K562 (cell line): Measurements from ENCODE around the gene ADK. TPM values are rescaled to one million over a fixed set of nuclear protein-coding genes. Genes with fewer than 3 reads are reported as not detected.

Source experiments
- ATAC-seq: fragments of 200-7000 bp; cut with Tn5 transposase; 3 replicates; pipeline ENCODE4 v1.9.1; 2020; ENCODE audit warnings: moderate library complexity
- BruUV-seq: library from RNA; stranded (reverse); fragments of 400-500 nt; replicated peaks from 2 replicates; lab custom pipeline; 2021; lab: Mats Ljungman, UMichigan
- CTCF ChIA-PET: fragments of 300-600 bp; formaldehyde crosslinking; extraction: SDS; loops from one replicate; lab custom pipeline; 2021; ENCODE audit warnings: low intra/inter-chr PET ratio; lab: Yijun Ruan, JAX
- POLR2A ChIA-PET: fragments of 300-600, 350-650 bp; sonication (Branson Sonifier 250); formaldehyde crosslinking; extraction: SDS; loops from one replicate; lab custom pipeline; 2021; ENCODE audit warnings: antibody characterized with exemption, inconsistent platforms; lab: Yijun Ruan, JAX
- DNase-seq, 4 experiments: peaks; one replicate each; pipeline versions ENCODE4 v3.0.0 to v3.0.0-alpha.2; 2011 to 2018; ENCODE audit warnings: low spot score in 3 of 4, mixed read lengths in 3 of 4; ENCODE audit errors: extremely low read depth in 1 of 4
- FAIRE-seq: peaks from 2 replicates; lab custom pipeline; 2011; peaks lifted over from hg19 to GRCh38; lab: Jason Lieb, UNC
- H2AFZ ChIP-seq: 2 replicates; pipeline ENCODE4 v1.6.0; 2011; ENCODE audit warnings: low read depth, low read length, control low read depth, inconsistent platforms
- H3K27ac ChIP-seq: fragments of 200-600 bp; 3 replicates; pipeline ENCODE4 v1.8.0; 2011; ENCODE audit warnings: low read depth, mild to moderate bottlenecking, control low read depth, inconsistent platforms, low read length, moderate library complexity, mixed read lengths; ENCODE audit errors: extremely low read depth
- H3K27me3 ChIP-seq, 2 experiments: fragments of 300-600 bp in 1 of 2; 2 replicates in 1 of 2; 3 replicates in 1 of 2; pipeline versions ENCODE4 v1.6.0 to v1.8.0; 2011; ENCODE audit warnings: inconsistent platforms in 2 of 2, low read length in 2 of 2, mild to moderate bottlenecking in 1 of 2, mixed read lengths in 1 of 2, moderate library complexity in 1 of 2; ENCODE audit not compliant: control insufficient read depth in 2 of 2, insufficient read depth in 2 of 2
- H3K36me3 ChIP-seq: fragments of 300-600 bp; 3 replicates; pipeline ENCODE4 v1.8.0; 2011; ENCODE audit warnings: mild to moderate bottlenecking, low read length, inconsistent platforms; ENCODE audit not compliant: control insufficient read depth, insufficient read depth
- H3K4me1 ChIP-seq, 2 experiments: fragments of 200-600 bp in 1 of 2; replicated peaks in 1 of 2; 2 replicates in 1 of 2; 3 replicates in 1 of 2; pipeline versions ENCODE4 v1.5.1 to v1.8.0; 2011; ENCODE audit warnings: inconsistent platforms in 2 of 2, low read length in 2 of 2, mild to moderate bottlenecking in 1 of 2, mixed read lengths in 1 of 2, moderate library complexity in 1 of 2; ENCODE audit not compliant: control insufficient read depth in 2 of 2, insufficient read depth in 2 of 2
- H3K4me2 ChIP-seq: 2 replicates; pipeline ENCODE4 v1.6.1; 2011; ENCODE audit warnings: low read length, control low read depth, inconsistent platforms, mixed read lengths; ENCODE audit not compliant: insufficient read depth
- H3K4me3 ChIP-seq: fragments of 200-600 bp; sonication (generic), shearing (Covaris generic); 2 replicates; pipeline ENCODE4 v1.5.1; 2016; ENCODE audit warnings: control low read depth, inconsistent platforms
- H3K79me2 ChIP-seq: fragments of 200-600 bp; 3 replicates; pipeline ENCODE4 v1.8.0; 2011; ENCODE audit warnings: low read length, inconsistent platforms; ENCODE audit not compliant: control insufficient read depth, insufficient read depth
- H3K9ac ChIP-seq, 2 experiments: 2 replicates each; pipeline versions ENCODE4 v1.6.0 to v1.6.1; 2011; ENCODE audit warnings: low read depth in 2 of 2, low read length in 2 of 2, control low read depth in 1 of 2, inconsistent platforms in 1 of 2, mild to moderate bottlenecking in 1 of 2, mixed read lengths in 1 of 2; ENCODE audit not compliant: insufficient read depth in 1 of 2
- H3K9me1 ChIP-seq: one replicate; pipeline ENCODE4 v1.6.0; 2011; ENCODE audit warnings: inconsistent platforms, mild to moderate bottlenecking, low read length, moderate library complexity; ENCODE audit not compliant: control insufficient read depth, insufficient read depth
- H3K9me3 ChIP-seq: replicated peaks from 2 replicates; pipeline ENCODE4 v1.5.1; 2011; ENCODE audit warnings: low read depth, low read length, inconsistent platforms; ENCODE audit not compliant: control insufficient read depth, insufficient read depth
- H4K20me1 ChIP-seq: replicated peaks from 2 replicates; pipeline ENCODE4 v1.6.1; 2011; ENCODE audit warnings: low read length, inconsistent platforms, mixed read lengths; ENCODE audit not compliant: control insufficient read depth, insufficient read depth
- DNMT1 ChIP-seq: fragments of 450-650 bp; IDR thresholded peaks from 2 replicates; pipeline ENCODE4 v1.6.1; 2016; ENCODE audit warnings: antibody characterized with exemption, mild to moderate bottlenecking
- POLR2AphosphoS5 ChIP-seq: IDR thresholded peaks from 2 replicates; pipeline ENCODE4 v1.6.1; 2011; ENCODE audit warnings: mild to moderate bottlenecking, low read depth, low read length, moderate library complexity; ENCODE audit not compliant: control insufficient read depth, insufficient read depth
- RHOXF2B ChIP-seq: fragments of 250-450 bp; sonication (Bioruptor Pico); conservative IDR thresholded peaks from 2 replicates; pipeline ENCODE4 v1.5.1; 2021
- ZZZ3 ChIP-seq: fragments of 450-650 bp; IDR thresholded peaks from 2 replicates; pipeline ENCODE4 v1.6.1; 2016; ENCODE audit warnings: antibody characterized with exemption, mild to moderate bottlenecking, moderate library complexity
- WGBS: fragments of 100-300 bp; shearing (Covaris generic); methylation state at CpG from one replicate; pipeline ENCODE4 v1.1.6; 2016; ENCODE audit warnings: low coverage, mixed read lengths; ENCODE audit not compliant: insufficient coverage; ENCODE audit errors: missing lambda C conversion rate; 5-methylcytosine and 5-hydroxymethylcytosine counted together
- in situ Hi-C: fragments of 300-500 bp; cut with MboI; formaldehyde crosslinking; loops from 4 replicates; pipeline ENCODE4 v1.15.0; 2018; ENCODE audit warnings: inconsistent platforms, mixed read lengths
- intact Hi-C: fragments of 100-400 bp; cut with micrococcal nuclease; formaldehyde crosslinking; loops from 2 replicates; pipeline ENCODE4 v1.14.2; 2022
- polyA plus RNA-seq, 8 experiments: library from polyadenylated mRNA; depleted of rRNA in 4 of 8; stranded (reverse) in 5 of 8; unstranded in 3 of 8; fragments of >200 nt; fragmentation: Nextera tagmentation in 2 of 8; fragmentation: Illumina TruSeq in 1 of 8; extraction: Ambion mirVana in 2 of 8; extraction: Trizol in 1 of 8; gene quantifications; 2 replicates each; pipeline versions ENCODE4 v1.2.1 to v1.2.3, GENCODE V29; 2011 to 2014; ENCODE audit warnings: inconsistent platforms in 1 of 8, missing spikeins in 1 of 8
- total RNA-seq, 7 experiments: library from RNA; depleted of rRNA in 6 of 7; stranded (reverse); fragments of >200 nt in 6 of 7; fragmentation: Illumina TruSeq in 2 of 7; extraction: Trizol in 2 of 7; gene quantifications; 2 replicates each; pipeline versions ENCODE4 v1.2.1 to v1.2.3, GENCODE V29; 2011 to 2021; ENCODE audit warnings: low replicate concordance in 1 of 7
- TF ChIP-seq, protein P1 (sequence below): fragments of 450-650 bp; formaldehyde crosslinking; IDR thresholded peaks from 2 replicates; pipeline ENCODE4 v1.4.0; 2022; ENCODE audit warnings: missing genetic modification characterization
- TF ChIP-seq, protein P2 (sequence below): fragments of 450-650 bp; formaldehyde crosslinking; IDR thresholded peaks from 2 replicates; pipeline ENCODE4 v1.4.0; 2020; ENCODE audit warnings: mild to moderate bottlenecking, mixed read lengths
- TF ChIP-seq, protein P3 (sequence below): fragments of 450-650 bp; formaldehyde crosslinking; conservative IDR thresholded peaks from 2 replicates; pipeline ENCODE4 v1.4.0; 2022; ENCODE audit warnings: mild to moderate bottlenecking, missing genetic modification characterization
- TF ChIP-seq, protein P4 (sequence below): sonication (generic); formaldehyde crosslinking; IDR thresholded peaks from 2 replicates; pipeline ENCODE4 v1.8.0; 2022; ENCODE audit warnings: missing genetic modification reagents, mild to moderate bottlenecking, borderline replicate concordance

ADK gene
- total and polyA plus RNA-seq, 9 of the 15 experiments (the other 6 are each of a cell fraction or from before 2014, with no cell fraction given), result 54.2 to 97.8 (median 73.6) TPM

DNA sequence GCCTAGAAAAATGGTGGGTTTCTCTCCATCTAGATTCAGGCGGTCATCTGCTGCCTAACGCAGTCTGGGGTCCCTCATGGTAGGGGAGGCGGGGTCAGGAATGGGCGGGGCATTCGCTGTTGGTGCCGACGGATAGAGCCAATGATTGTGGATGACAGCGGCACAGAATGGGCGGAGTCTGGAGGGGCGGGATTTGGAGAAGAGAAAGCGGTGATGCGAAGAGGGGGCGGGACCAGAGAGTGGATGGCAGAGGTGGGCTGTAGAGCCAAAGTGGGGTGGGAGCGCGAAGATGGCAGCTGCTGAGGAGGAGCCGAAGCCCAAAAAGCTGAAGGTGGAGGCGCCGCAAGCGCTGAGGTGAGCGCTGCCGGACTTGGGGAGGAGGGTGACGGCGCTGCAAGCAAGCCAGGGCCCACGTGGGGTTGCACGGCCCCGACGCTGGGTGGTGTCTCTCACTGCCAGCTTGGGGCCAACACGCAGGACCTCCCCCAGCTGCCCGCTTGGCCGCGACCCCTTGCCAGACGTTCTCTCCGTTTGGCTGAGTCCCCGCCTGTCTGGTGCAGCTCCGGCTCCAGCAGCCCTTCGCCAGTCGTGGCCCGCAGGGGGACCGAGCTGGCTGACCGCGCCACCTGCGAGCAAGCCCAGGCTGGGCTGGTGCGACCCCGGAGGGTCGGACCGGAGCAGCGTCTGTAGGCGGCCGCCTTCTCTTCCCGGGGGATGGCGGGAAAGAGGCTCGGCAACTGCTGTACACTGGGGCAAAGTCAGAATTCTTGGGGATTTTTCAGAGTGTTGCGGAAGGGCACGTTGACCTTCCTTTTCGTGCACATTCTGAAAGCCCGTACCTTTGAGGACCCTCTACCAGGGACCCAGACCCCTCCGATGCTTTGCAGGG, at the start of gene ADK (continued):
- TF ChIP-seq, protein P1, sequence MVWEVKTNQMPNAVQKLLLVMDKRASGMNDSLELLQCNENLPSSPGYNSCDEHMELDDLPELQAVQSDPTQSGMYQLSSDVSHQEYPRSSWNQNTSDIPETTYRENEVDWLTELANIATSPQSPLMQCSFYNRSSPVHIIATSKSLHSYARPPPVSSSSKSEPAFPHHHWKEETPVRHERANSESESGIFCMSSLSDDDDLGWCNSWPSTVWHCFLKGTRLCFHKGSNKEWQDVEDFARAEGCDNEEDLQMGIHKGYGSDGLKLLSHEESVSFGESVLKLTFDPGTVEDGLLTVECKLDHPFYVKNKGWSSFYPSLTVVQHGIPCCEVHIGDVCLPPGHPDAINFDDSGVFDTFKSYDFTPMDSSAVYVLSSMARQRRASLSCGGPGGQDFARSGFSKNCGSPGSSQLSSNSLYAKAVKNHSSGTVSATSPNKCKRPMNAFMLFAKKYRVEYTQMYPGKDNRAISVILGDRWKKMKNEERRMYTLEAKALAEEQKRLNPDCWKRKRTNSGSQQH (CRISPR knock-in tag), result peak; percentile 71; the same call in 1 of the 2 replicates
- TF ChIP-seq, protein P2, sequence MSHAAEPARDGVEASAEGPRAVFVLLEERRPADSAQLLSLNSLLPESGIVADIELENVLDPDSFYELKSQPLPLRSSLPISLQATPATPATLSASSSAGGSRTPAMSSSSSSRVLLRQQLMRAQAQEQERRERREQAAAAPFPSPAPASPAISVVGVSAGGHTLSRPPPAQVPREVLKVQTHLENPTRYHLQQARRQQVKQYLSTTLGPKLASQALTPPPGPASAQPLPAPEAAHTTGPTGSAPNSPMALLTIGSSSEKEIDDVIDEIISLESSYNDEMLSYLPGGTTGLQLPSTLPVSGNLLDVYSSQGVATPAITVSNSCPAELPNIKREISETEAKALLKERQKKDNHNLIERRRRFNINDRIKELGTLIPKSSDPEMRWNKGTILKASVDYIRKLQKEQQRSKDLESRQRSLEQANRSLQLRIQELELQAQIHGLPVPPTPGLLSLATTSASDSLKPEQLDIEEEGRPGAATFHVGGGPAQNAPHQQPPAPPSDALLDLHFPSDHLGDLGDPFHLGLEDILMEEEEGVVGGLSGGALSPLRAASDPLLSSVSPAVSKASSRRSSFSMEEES (CRISPR knock-in tag), result no peak
- TF ChIP-seq, all 486 proteins: peak for 150

DNA sequence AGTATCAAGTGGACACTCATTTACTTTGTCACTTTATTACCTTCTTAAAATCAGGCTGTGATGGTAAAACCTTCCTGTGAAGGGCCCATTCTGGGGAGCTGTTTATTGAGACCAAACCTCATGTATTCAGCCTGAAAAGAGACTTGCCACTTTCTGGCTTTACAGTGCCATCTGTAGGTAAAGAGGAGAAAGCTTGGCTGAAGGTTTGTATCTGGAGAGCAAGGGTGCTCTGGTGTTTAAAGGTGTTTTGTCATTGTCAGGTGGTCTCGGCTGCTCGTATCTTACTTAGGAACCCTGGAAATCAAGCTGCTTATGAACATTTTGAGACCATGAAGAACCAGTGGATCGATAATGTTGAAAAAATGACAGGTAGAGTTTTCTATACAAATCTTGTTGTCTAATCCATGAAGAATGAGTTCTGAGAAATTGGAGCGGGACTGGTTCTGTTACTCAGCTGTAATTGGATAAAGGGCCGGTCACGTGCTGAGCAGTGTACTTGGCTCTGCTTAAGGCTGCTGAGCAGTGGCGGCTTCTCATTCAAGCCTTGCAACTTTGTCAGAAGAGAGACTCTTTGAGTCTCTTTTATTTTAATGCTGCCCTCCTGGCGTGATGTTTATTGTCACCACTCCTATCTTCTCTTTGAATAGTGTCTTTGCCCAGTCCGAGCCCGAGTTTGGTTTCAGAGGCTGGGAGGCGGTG, 47.3 kb upstream of the ADK start:
- no peak overlapping the region for H3K4me3 ChIP-seq
- POLR2A ChIA-PET, result interaction anchor here (0.6 to 0.9 kb wide), 2 partner anchors 30 to 100 kb away, joined by 3 read pairs; no protein-coding TSS in a partner anchor
- no peaks in the 10 kb centered on the region for H3K4me1 ChIP-seq
- no TSS peak for BruUV-seq
- no peaks in the 10 kb centered on the region for H3K79me2 ChIP-seq
- no peak overlapping the region for H3K4me2 ChIP-seq
- H3K36me3 ChIP-seq, result peaks cover 92% of the 10 kb centered on the region
- DNase-seq (peak in 2 of 4 experiments; percentile 31 to 45), FAIRE-seq (peak; percentile 80), ATAC-seq (peak; percentile 76)
- no peaks in the 10 kb centered on the region for H4K20me1 ChIP-seq
- no peak overlapping the region for H3K9ac ChIP-seq
- in situ Hi-C loops (no loop called here), intact Hi-C loops (loop anchor here (2.0 to 10.0 kb wide), 2 partner anchors 217 to 319 kb away; partner anchors contain the start of genes CHCHD1 and ZSWIM8)
- no peaks in the 10 kb centered on the region for H3K9me3 ChIP-seq
- H3K27me3 ChIP-seq, result no peaks in the 10 kb centered on the region
- no peaks in the 10 kb centered on the region for H3K9me1 ChIP-seq
- CTCF ChIA-PET, result interaction anchor here (1.4 to 2.3 kb wide), 2 partner anchors 130 to 217 kb away, joined by 3 to 13 read pairs; no protein-coding TSS in a partner anchor
- WGBS, result 82% methylated on average over 11 of the region's 11 CpGs
- no peak overlapping the region for H3K27ac ChIP-seq
- no peak overlapping the region for H2AFZ ChIP-seq
- TF ChIP-seq ZZZ3, result no peak
- no peak for TF ChIP-seq DNMT1
- TF ChIP-seq, protein P3, sequence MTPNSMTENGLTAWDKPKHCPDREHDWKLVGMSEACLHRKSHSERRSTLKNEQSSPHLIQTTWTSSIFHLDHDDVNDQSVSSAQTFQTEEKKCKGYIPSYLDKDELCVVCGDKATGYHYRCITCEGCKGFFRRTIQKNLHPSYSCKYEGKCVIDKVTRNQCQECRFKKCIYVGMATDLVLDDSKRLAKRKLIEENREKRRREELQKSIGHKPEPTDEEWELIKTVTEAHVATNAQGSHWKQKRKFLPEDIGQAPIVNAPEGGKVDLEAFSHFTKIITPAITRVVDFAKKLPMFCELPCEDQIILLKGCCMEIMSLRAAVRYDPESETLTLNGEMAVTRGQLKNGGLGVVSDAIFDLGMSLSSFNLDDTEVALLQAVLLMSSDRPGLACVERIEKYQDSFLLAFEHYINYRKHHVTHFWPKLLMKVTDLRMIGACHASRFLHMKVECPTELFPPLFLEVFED (CRISPR knock-in tag), result no peak
- TF ChIP-seq, protein P4, sequence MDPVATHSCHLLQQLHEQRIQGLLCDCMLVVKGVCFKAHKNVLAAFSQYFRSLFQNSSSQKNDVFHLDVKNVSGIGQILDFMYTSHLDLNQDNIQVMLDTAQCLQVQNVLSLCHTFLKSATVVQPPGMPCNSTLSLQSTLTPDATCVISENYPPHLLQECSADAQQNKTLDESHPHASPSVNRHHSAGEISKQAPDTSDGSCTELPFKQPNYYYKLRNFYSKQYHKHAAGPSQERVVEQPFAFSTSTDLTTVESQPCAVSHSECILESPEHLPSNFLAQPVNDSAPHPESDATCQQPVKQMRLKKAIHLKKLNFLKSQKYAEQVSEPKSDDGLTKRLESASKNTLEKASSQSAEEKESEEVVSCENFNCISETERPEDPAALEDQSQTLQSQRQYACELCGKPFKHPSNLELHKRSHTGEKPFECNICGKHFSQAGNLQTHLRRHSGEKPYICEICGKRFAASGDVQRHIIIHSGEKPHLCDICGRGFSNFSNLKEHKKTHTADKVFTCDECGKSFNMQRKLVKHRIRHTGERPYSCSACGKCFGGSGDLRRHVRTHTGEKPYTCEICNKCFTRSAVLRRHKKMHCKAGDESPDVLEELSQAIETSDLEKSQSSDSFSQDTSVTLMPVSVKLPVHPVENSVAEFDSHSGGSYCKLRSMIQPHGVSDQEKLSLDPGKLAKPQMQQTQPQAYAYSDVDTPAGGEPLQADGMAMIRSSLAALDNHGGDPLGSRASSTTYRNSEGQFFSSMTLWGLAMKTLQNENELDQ (CRISPR knock-in tag), result no peak
- 0 out of 2 replicates have a peak, but pooled peaks have one; percentile 1 for TF ChIP-seq POLR2AphosphoS5
- TF ChIP-seq RHOXF2B (CRISPR knock-in tag), result no peak
